GM19239 (cell line): ENCODE measurements around the gene CTXN3.
"Not testable (repeated sequence)": the region's sequence is repeated elsewhere in the genome, so short reads cannot be mapped to it uniquely, and the experiment has no call there.

Experiments used
- DNase-seq: peaks from one replicate; pipeline ENCODE4 v3.0.0; 2011; ENCODE audit warnings: low spot score; ENCODE audit not compliant: insufficient read length
- FAIRE-seq: peaks from 2 replicates; lab custom pipeline; 2011; peaks lifted over from hg19 to GRCh38; lab: Jason Lieb, UNC

Gene CTXN3

GRCh38 chr5:127647361-127647958, 1.4 kb upstream of the CTXN3 start:
- DNase-seq (no peak), FAIRE-seq (no peak)

- DNase-seq: no peak
- peak; percentile 55 for FAIRE-seq
These were observed 1.1 kb downstream of the CTXN3 start for GRCh38 chr5:127650022-127650421.

DNA sequence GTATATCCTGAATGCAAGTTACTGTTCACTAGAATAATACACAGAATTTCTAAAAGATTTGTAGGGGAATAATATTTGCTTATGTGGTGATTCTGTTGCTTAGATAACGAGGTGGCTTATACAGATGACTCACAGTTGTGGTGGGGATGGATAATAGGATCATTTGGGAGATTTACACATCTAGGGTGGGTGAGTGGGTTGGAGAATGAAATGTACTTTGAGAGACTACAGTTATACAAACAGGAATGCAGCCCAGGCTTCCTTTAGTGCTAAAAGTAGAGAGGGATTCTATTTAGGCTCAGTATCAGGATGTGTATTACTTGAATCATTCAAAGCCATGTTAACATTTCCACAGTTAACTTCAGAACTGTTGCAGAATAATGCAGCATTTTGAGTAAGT, 1.8 kb downstream of the CTXN3 start:
- no peak for DNase-seq
- FAIRE-seq: no peak

DNA sequence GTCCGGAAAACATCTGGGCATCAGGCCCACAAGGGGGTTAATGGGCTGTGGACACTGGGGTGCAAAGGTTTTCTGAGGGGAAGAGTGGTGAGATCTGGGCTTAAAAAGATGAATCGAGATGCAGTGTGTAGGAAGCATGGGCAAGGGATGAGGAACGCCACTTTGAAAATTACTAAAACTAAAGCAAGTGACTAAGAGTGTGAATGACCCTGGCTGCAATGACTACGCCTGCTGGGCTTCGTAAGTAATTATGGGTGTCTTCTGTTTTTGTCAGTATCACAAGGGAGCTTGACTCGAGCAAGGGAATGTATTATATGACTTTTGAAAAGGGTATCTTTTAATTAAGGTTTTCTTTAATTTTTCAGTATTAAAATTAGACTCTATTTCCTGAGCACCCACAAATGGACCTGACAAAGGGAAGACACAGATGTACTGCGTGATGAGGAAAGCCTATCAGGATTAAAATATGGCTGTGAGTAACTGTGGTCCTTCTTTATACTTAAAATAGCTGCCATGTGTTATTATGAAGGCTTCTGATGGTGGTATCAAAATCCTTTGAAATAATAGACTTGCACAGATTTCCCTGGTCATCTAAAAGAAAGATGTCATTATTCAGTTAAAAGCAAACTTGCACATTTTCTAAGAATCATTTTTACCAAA, 4.2 kb downstream of the CTXN3 start:
- no peak for DNase-seq
- FAIRE-seq: no peak

DNA sequence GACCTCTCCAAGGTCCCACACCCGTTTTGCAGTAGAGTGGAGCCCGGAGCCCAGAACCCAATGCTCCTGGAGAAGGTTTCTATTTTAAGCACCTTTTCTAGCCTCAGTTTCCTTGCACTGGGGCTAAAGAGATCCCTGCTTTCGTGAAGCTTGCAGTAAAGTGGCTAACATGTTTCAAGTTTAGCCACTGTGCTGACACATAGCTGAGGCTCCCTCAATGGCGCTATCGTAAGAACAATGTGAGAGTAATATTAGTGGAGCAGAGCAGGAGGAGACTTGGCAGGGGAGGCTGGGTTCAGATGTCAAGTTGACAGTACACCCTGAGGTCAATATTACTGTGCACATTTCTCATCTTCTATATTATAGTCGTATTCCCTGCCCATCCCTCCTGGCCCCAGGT, 7.9 kb downstream of the CTXN3 start:
- DNase-seq (no peak), FAIRE-seq (peak; percentile 74)

- FAIRE-seq (no peak), DNase-seq (no peak)
These were observed 11.3 kb downstream of the CTXN3 start for GRCh38 chr5:127660047-127660733.

GRCh38 chr5:127664093-127664492, 15.2 kb downstream of the CTXN3 start:
- FAIRE-seq (no peak), DNase-seq (no peak)

GRCh38 chr5:127665641-127666040, 16.8 kb downstream of the CTXN3 start:
- DNase-seq (no peak), FAIRE-seq (no peak)

DNA sequence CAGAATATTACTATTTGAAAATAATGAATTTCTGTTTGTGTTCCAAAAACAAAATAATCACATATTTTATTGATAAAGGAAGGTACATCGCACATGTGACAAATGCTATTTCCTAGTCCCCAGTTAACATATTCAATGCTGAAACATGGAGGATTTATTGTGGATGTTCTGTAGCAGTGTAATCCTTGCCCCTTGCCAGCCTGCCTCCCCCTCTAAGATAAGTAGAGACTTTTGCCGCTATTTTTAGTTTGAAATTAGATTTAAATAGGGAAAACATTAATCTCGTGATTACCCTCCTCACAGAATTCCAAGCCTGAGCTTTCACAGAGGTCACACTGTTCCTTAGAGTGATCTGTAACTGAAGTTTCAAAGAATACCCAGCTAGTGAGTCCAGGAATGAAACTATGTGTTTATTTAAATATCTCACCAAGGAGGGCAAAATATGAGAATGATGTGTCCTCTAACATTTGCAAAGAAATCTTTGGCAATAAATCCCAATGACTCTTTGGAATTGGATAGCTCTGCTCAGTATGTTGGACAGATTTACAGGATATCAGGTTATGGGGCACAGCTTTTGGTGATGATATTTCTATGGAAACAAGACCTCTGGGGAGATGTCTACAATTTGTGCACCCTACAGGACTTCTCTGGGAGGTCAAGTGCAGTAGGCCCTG, 17.3 kb downstream of the CTXN3 start:
- FAIRE-seq: no peak
- DNase-seq: no peak

GRCh38 chr5:127667926-127668325, 19.0 kb downstream of the CTXN3 start:
- DNase-seq (no peak), FAIRE-seq (no peak)

- DNase-seq (no peak), FAIRE-seq (no peak)
These were observed 22.3 kb downstream of the CTXN3 start for GRCh38 chr5:127671218-127671617.

GRCh38 chr5:127673117-127673800, 24.4 kb downstream of the CTXN3 start:
- DNase-seq: no peak
- no peak for FAIRE-seq

- DNase-seq, FAIRE-seq: not testable (repeated sequence)
These were observed 28.1 kb downstream of the CTXN3 start for GRCh38 chr5:127676951-127677350.

GRCh38 chr5:127679691-127680330, 30.9 kb downstream of the CTXN3 start:
- FAIRE-seq, DNase-seq: not testable (repeated sequence)

- no peak for FAIRE-seq
These were observed 31.7 kb downstream of the CTXN3 start for GRCh38 chr5:127680595-127680994.

DNA sequence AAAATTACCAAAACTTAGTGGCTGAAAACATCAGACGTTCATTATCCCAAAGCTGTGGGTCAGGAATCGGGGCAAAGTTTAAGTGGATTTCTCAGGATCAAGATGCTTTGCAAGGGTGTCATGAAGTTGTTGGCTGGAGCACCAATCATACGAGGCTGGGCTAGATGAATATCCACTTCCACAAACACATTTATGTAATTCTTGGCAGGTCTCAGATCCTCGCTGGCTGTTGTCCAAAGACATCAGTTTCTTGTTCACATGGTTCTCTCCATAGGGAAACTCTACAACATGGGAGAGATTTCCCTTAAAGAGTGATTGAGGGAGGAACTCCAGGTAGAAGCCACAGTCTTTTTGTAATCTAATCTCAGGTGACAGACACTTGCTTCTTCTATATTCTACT, 34.1 kb downstream of the CTXN3 start:
- DNase-seq: no peak
- no peak for FAIRE-seq

More at GRCh38 chr5:127680595-127680994, 31.7 kb downstream of the CTXN3 start:
- no peak for DNase-seq

DNA sequence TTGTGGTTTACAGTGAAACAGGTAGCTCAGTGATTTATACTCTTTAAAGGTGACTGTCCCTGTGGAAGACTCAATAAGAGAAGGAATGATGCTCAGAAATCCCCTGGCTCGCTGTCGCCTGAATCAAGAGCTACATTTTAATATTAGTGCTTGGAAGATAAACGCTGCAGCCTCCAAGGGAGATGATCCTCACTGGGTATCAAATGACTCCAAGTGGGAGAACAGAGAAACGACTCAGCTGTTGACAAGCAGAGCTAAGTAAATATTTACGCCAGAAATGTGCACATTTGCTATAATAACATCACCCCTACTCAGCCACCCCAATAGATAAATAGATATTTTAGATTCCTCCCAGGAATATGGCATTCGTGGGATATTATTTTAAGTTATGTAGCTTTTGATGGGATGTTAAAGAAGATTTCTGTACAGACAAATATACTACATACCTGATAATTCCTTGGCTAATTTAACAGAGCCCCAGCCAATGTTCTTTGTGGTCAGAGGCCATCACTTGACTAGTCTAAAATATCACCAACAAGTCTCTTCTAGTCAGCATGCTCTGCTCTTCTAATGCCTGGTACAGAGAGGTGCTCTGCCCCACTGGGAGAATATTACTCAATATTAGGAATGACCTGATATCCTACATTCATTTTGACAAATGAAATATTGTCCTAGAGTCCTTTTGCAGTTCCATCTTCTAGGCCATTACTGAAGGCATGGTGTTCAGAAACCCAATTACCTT, 36.0 kb downstream of the CTXN3 start:
- no peak for DNase-seq
- no peak for FAIRE-seq

- FAIRE-seq (no peak), DNase-seq (no peak)
These were observed 36.8 kb downstream of the CTXN3 start for GRCh38 chr5:127685662-127686061.

GRCh38 chr5:127686424-127686823, 37.5 kb downstream of the CTXN3 start:
- FAIRE-seq (no peak), DNase-seq (no peak)
